Heart left ventricle (tissue), 16 donors: ENCODE measurements around the gene PACS2. TPM values are rescaled to one million over a fixed set of nuclear protein-coding genes. Genes with fewer than 3 reads are reported as not detected.
A peak's percentile ranks its signal among the peaks of the same experiment; 100 is the strongest.

ENCODE experiments used
- ATAC-seq, 4 donors: fragments of 200-7000 bp; cut with Tn5 transposase; one replicate each; pipeline ENCODE4 v1.9.1; 2020 to 2022; ENCODE audit warnings: moderate library complexity in 4 of 4, mild to moderate bottlenecking in 3 of 4, moderate number of reproducible peaks in 1 of 4
- DNase-seq, 5 donors: peaks; one replicate each; pipeline ENCODE4 v3.0.0-alpha.2; 2020
- H3K27ac ChIP-seq, 12 donors: fragments of 200-600 bp; sonication (generic) in 4 of 12; one replicate each; pipeline versions ENCODE4 v1.5.0 to v1.8.0; 2016 to 2022; ENCODE audit warnings: mild to moderate bottlenecking in 2 of 12
- H3K27me3 ChIP-seq, 9 donors: fragments of 200-600 bp; sonication (generic) in 2 of 9; one replicate each; pipeline versions ENCODE4 v1.5.1 to v1.8.0; 2016 to 2022; ENCODE audit warnings: mild to moderate bottlenecking in 3 of 9
- H3K36me3 ChIP-seq, 9 donors: fragments of 200-600 bp; sonication (generic) in 2 of 9; one replicate each; pipeline versions ENCODE4 v1.5.0 to v1.8.0; 2018 to 2022; ENCODE audit warnings: mild to moderate bottlenecking in 2 of 9
- H3K4me1 ChIP-seq, 12 donors: fragments of 200-600 bp; sonication (generic) in 4 of 12; one replicate each; pipeline versions ENCODE4 v1.5.0 to v1.8.0; 2016 to 2022; ENCODE audit warnings: mild to moderate bottlenecking in 3 of 12
- H3K4me3 ChIP-seq, 12 donors: fragments of 200-600 bp; sonication (generic) in 4 of 12; one replicate each; pipeline versions ENCODE4 v1.5.0 to v1.8.0; 2017 to 2022; ENCODE audit warnings: mild to moderate bottlenecking in 9 of 12, moderate library complexity in 4 of 12
- H3K9me3 ChIP-seq, 12 donors: fragments of 200-600 bp; sonication (generic) in 4 of 12; one replicate each; pipeline versions ENCODE4 v1.5.0 to v1.8.0; 2016 to 2022; ENCODE audit warnings: mild to moderate bottlenecking in 1 of 12
- POLR2A ChIP-seq, 2 donors: fragments of 450-650 bp; IDR thresholded peaks; one replicate each; pipeline ENCODE4 v1.6.1; 2017; ENCODE audit warnings: antibody characterized with exemption in 2 of 2, mild to moderate bottlenecking in 2 of 2, moderate library complexity in 2 of 2
- WGBS, 4 donors: extraction: QIAGEN DNeasy Blood & Tissue Kit in 2 of 4; methylation state at CpG; one replicate each; pipeline versions ENCODE4 v1.1.5 to v1.1.7; 2013 to 2018; 5-methylcytosine and 5-hydroxymethylcytosine counted together
- intact Hi-C, 10 donors: fragments of 100-400 bp; cut with DNase I; formaldehyde crosslinking; loops; one replicate each; pipeline versions ENCODE4 v1.11.1 to v1.14.2; 2022
- polyA plus RNA-seq, 2 donors: library from polyadenylated mRNA; stranded (reverse); fragments of 200-250 nt; gene quantifications; one replicate each; pipeline ENCODE4 v1.2.3, GENCODE V29; 2013
- total RNA-seq, 9 donors: library from RNA; depleted of rRNA in 2 of 9; stranded (reverse); fragments of >200 nt in 2 of 9; fragmentation: NEBNext Ultra II Directional in 3 of 9; extraction: Animal tissue kit (Norgen Biotek cat#: 25700) in 3 of 9; gene quantifications; one replicate each; pipeline versions ENCODE4 v1.1.0 to v1.2.4, GENCODE V29; 2016 to 2023
- TF ChIP-seq, protein P1 (sequence below), 12 donors: fragments of 200-600 bp; sonication (generic) in 4 of 12; IDR thresholded peaks; one replicate each; pipeline versions ENCODE4 v1.5.0 to v1.8.0; 2018 to 2022; ENCODE audit warnings: antibody characterized with exemption in 12 of 12, mild to moderate bottlenecking in 5 of 12
- donor health status: ischemic (EF 13 %, LVEDD 7.1; RV severe dilation, severe dysfunction).
- donor health status: healthy with polysubstance abuse.
- donor health status: DM: no; HTN: yes; CAD: no.
- donor health status: DM: no; HTN: no; CAD: no.
- donor health status: ischemic (EF 25% LVEDD 6.9; RV normal size, moderate dysfunction).
- donor health status: ischemic (EF 25% LVEDD 5.7; RV mildly dilated, moderate dysfunction).
- donor health status: healthy.
- donor health status: DM: yes; HTN: yes; CAD: no.
- donor health status: ischemic (EF 35%, LVEDD 5.7; RV mildly dilated, moderate dysfunction).
- donor health status: nonischemic (EF 11% LVEDD 7.7; RV severe dilation, severe dysfunction).
- donor health status: DM: yes; HTN: yes; CAD: no.
- donor health status: PGD.
- donor health status: ischemic (EF 29% LVEDD 5.4; RV normal size, mild dysfunction).
- donor health status: nonischemic (EF 23%, LVEDD 6.1; RV moderate dilation, normal function).

The PACS2 gene
- total and polyA plus RNA-seq, 11 donors = 47.3 to 90.3 (median 60.8) TPM

DNA sequence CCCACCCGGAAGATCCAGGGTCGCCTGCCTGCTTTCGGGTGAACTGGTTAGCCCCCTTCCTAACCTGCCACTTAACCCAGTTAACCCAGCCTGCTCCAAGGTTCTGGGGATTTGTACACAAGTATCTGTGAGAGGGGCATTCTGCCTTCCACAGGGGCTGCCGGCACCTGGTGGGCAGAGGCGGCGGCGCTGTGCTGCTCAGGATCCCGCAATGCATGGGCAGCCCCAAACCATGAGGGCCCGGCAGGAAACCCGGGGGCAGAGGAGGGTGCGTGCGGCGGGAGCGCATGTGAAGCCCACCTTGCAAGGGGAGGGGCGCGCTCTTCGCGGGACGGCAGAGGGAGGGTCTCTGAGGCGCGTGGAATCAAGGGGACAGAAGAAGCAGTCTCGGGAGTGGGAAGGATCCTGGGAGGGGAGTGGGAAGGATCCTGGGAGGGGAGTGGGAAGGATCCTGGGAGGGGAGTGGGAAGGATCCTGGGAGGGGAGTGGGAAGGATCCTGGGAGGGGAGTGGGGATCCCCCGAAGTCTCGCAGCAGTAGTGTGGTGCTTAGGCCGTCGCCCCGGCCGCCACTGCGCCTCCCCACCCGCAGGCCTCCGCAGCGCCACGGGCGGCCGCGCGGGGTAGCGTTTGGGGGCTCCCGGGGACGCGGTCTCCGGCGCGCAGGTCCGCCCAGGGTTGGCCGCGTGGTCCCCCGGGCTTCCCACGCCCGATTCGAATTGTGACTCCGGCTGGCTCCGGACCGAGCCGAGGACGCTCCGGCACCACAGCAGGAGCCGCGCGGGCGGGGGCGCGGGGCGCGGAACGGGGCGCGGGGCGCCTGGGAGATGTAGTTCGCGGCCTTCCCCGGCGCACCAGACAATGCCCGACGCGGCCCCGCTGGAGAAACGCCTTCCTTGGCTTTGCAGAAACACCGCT, 100.2 kb downstream of the PACS2 start:
- WGBS, 4 donors = 10 to 19% (median 14%) methylated on average over 52 to 79 of the region's 79 CpGs
- peaks cover 0 to 29% (median 0%) of the 10 kb centered on the region in 9 donors for H3K27me3 ChIP-seq
- H3K36me3 ChIP-seq = no peaks in the 10 kb centered on the region
- no peaks in the 10 kb centered on the region for H3K9me3 ChIP-seq
- peak overlapping the region; percentile 5 to 69 (median 58) for H3K4me3 ChIP-seq
- peaks cover 0 to 43% (median 24%) of the 10 kb centered on the region in 12 donors for H3K4me1 ChIP-seq
- DNase-seq (peak; percentile 83 to 92 (median 84)), ATAC-seq (peak; percentile 49 to 87 (median 80))
- peak in 1 of 2 donors; percentile 41 for TF ChIP-seq POLR2A (IDR thresholded peaks at IDR 0.05)
- TF ChIP-seq, protein P1, sequence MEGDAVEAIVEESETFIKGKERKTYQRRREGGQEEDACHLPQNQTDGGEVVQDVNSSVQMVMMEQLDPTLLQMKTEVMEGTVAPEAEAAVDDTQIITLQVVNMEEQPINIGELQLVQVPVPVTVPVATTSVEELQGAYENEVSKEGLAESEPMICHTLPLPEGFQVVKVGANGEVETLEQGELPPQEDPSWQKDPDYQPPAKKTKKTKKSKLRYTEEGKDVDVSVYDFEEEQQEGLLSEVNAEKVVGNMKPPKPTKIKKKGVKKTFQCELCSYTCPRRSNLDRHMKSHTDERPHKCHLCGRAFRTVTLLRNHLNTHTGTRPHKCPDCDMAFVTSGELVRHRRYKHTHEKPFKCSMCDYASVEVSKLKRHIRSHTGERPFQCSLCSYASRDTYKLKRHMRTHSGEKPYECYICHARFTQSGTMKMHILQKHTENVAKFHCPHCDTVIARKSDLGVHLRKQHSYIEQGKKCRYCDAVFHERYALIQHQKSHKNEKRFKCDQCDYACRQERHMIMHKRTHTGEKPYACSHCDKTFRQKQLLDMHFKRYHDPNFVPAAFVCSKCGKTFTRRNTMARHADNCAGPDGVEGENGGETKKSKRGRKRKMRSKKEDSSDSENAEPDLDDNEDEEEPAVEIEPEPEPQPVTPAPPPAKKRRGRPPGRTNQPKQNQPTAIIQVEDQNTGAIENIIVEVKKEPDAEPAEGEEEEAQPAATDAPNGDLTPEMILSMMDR (IDR thresholded peaks at IDR 0.05) = peak; percentile 47 to 91 (median 78)
- intact Hi-C loops = loop anchor here in 2 of 10 donors (2.0 to 10.0 kb wide), 2 partner anchors 16 to 70 kb away; partner anchors contain the start of genes CRIP1 (in 1 of the 2) and TEX22 (in 1 of the 2)
- H3K27ac ChIP-seq = peak overlapping the region in 11 of 12 donors; percentile 66 to 87 (median 80)

DNA sequence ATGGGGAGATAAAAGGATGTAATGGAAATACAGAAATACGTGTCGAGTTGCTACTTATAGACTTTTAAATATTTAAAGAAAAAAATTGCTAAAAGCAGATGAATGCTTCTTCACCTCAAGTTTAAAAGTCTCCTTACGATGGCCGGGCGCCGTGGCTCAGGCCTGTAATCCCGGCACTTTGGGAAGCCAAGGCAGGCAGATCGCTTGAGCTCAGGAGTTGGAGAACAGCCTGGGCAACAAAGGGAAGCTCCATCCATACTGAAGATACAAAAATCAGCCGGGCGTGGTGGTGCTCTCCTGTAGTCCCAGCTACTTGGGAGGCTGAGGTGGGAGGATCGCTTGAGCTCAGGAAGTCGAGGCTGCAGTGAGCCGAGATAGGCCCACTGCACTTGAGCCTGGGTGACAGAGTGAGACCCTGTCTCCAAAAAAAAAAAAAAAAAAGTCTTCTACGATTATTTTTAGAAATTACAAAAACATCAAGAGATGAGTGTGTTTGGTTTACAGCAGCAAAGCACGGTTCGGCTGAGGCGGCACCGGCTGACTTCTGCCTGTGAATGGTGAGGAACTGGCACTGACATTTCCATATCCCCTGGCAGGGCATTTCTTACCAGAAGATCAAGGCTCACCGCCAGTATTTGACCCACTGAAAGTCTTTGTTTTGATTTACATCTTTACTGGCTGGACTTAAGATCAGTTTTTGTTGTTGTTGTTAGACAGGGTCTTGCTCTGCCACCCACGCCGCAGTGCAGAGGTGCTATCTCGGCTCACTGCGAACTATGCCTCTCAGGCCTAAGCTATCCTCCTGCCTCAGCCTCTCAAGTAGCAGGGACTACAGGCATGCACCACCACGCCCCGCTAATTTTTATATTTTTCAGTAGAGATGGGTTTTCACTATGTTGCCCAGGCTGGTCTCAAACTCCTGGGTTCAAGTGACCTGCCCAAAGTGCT, 101.2 kb downstream of the PACS2 start:
- Histone ChIP-seq H3K9me3 (no peaks in the 10 kb centered on the region), H3K4me1 (peaks cover 0 to 50% (median 27%) of the 10 kb centered on the region in 12 donors), H3K27me3 (peaks cover 0 to 25% (median 0%) of the 10 kb centered on the region in 9 donors), H3K36me3 (no peaks in the 10 kb centered on the region), H3K27ac (peak overlapping the region in 11 of 12 donors; percentile 66 to 87 (median 80)), H3K4me3 (peak overlapping the region in 10 of 12 donors; percentile 30 to 69 (median 60))
- TF ChIP-seq, protein P1 (IDR thresholded peaks at IDR 0.05) = no peak
- TF ChIP-seq POLR2A (IDR thresholded peaks at IDR 0.05) = no peak
- WGBS, 4 donors = 86 to 88% (median 87%) methylated on average over 25 of the region's 25 CpGs
- DNase-seq = peak in 1 of 5 donors; percentile 23
- intact Hi-C loops = loop anchor here in 2 of 10 donors (2.0 to 10.0 kb wide), 2 partner anchors 17 to 69 kb away; partner anchors contain the start of genes CRIP1 (in 1 of the 2) and TEX22 (in 1 of the 2)
- ATAC-seq = no peak

DNA sequence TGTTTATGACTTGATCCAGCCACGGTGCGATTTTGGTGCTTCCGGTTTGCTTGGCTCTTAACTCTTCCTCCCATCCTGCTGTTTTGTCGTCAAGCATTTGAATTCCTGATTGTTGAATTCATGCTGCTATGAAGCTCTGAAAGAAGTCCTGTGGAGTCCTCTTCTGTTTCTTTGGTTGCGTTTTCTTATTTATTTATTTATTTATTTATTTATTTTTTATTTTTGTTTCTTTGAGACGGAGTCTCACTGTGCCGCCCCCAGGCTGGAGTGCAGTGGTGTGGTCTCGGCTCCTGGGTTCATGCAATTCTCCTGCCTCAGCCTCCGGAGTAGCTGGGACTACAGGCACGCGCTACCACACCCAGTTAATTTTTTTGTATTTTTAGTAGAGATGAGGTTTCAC, 102.1 kb downstream of the PACS2 start:
- WGBS, 4 donors = 95 to 97% (median 96%) methylated on average over 11 of the region's 11 CpGs
- no peak for TF ChIP-seq POLR2A (IDR thresholded peaks at IDR 0.05)
- TF ChIP-seq, protein P1 (IDR thresholded peaks at IDR 0.05) = no peak
- H3K36me3 ChIP-seq = no peaks in the 10 kb centered on the region
- H3K4me1 ChIP-seq = peaks cover 2 to 50% (median 29%) of the 10 kb centered on the region in 12 donors
- DNase-seq (no peak), ATAC-seq (no peak)
- peaks cover 0 to 18% (median 0%) of the 10 kb centered on the region in 9 donors for H3K27me3 ChIP-seq
- H3K9me3 ChIP-seq = no peaks in the 10 kb centered on the region
- intact Hi-C loops = loop anchor here in 1 of 10 donors (10.0 kb wide), 1 partner anchor 68 kb away; the partner anchor contains the start of gene CRIP1
- H3K27ac ChIP-seq = no peak overlapping the region
- H3K4me3 ChIP-seq = no peak overlapping the region
